Neutrophil (primary cell): Measurements from ENCODE around the gene TMEM271.

Experiments used
- H3K27ac ChIP-seq: fragments of 200-600 bp; sonication (generic); 2 replicates; pipeline ENCODE4 v1.5.1; 2016; ENCODE audit warnings: mild to moderate bottlenecking, moderate library complexity
- H3K27me3 ChIP-seq: fragments of 200-600 bp; sonication (generic); 2 replicates; pipeline ENCODE4 v1.6.0; 2016; ENCODE audit warnings: mild to moderate bottlenecking
- H3K36me3 ChIP-seq: fragments of 200-600 bp; sonication (generic); 2 replicates; pipeline ENCODE4 v1.5.1; 2017
- H3K4me1 ChIP-seq, 2 experiments: fragments of 200-600 bp in 1 of 2; sonication (generic) in 1 of 2; 1 replicate in 1 of 2; 2 replicates in 1 of 2; pipeline versions ENCODE4 v1.5.1 to v1.6.1; 2013 to 2016; ENCODE audit warnings: low read depth in 1 of 2, low read length in 1 of 2, mild to moderate bottlenecking in 1 of 2, moderate library complexity in 1 of 2; ENCODE audit not compliant: control insufficient read depth in 1 of 2, insufficient read depth in 1 of 2
- H3K4me3 ChIP-seq, 2 experiments: fragments of 200-600 bp in 1 of 2; sonication (generic) in 1 of 2; 1 replicate in 1 of 2; 2 replicates in 1 of 2; pipeline ENCODE4 v1.5.1; 2013 to 2016; ENCODE audit warnings: low read depth in 1 of 2, low read length in 1 of 2, mild to moderate bottlenecking in 1 of 2, moderate library complexity in 1 of 2
- H3K9me3 ChIP-seq: fragments of 200-600 bp; sonication (generic); 2 replicates; pipeline ENCODE4 v1.5.1; 2016
- TF ChIP-seq, protein P1 (sequence below): fragments of 200-600 bp; sonication (generic); IDR thresholded peaks from 2 replicates; pipeline ENCODE4 v1.5.1; 2016; ENCODE audit warnings: antibody characterized with exemption

Gene TMEM271

DNA sequence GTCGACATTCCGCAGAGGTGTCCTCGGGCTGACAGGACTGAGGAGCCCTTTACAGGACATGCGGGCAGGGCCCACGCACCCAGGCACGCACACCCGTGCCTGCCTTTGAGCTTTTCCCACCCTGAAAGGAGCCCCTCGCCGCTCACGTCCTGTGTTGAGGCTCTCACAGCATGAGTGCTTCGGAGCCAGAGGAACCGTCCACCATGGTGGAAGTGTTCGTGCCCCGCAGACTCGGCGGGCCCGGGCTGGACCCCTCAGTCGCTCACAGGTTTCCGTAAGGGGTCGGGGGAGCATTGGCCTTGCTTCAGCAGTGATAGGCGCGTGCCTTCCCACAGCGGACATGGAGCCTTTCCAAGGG, 40.2 kb downstream of the TMEM271 start:
- TF ChIP-seq, protein P1, sequence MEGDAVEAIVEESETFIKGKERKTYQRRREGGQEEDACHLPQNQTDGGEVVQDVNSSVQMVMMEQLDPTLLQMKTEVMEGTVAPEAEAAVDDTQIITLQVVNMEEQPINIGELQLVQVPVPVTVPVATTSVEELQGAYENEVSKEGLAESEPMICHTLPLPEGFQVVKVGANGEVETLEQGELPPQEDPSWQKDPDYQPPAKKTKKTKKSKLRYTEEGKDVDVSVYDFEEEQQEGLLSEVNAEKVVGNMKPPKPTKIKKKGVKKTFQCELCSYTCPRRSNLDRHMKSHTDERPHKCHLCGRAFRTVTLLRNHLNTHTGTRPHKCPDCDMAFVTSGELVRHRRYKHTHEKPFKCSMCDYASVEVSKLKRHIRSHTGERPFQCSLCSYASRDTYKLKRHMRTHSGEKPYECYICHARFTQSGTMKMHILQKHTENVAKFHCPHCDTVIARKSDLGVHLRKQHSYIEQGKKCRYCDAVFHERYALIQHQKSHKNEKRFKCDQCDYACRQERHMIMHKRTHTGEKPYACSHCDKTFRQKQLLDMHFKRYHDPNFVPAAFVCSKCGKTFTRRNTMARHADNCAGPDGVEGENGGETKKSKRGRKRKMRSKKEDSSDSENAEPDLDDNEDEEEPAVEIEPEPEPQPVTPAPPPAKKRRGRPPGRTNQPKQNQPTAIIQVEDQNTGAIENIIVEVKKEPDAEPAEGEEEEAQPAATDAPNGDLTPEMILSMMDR = no peak
- peaks cover 71% of the 10 kb centered on the region for H3K36me3 ChIP-seq
- H3K9me3 ChIP-seq = no peaks in the 10 kb centered on the region

DNA sequence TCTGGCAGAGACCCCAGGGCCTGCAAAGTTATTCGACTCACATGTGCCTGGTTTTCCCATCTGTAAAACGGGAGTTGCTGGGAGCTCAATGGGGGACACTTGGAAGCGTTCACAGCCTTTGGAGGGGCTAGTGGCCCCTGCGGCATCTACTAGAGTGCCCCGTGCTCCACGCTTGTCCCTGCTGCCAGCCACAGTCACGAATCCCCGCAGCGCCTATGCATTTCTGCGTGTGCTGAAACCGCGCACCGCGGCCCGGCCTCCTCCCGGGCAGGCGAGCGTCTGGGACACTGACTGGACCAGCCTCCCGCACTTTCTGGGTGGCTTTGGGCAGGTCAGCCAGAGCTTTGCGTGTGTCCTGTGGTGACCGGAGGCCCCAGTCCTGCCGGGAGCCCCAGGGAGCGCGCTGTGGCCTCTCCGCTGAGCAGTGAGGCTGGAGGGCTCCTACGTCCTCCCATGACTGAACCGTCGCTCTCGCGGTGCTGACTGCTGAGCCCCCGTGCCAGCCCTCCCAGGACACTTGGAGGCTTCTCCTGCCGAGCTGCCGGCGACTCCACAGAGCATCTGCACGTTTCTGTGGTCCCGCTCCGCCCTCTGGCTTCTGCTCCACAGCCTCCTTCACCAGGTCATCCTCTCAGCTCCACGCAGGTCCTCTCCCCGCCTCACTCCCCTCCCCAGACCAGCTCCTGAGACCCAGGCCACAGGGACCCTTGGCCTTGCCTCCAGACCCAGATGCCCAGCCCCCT, 40.7 kb downstream of the TMEM271 start:
- peaks cover 76% of the 10 kb centered on the region for H3K36me3 ChIP-seq
- TF ChIP-seq, protein P1 = no peak

More for the DNA sequence above, 40.2 kb downstream of the TMEM271 start:
- Histone ChIP-seq H3K27me3 (no peaks in the 10 kb centered on the region), H3K27ac (no peak overlapping the region), H3K4me1 (no peaks in the 10 kb centered on the region), H3K4me3 (no peak overlapping the region)

DNA sequence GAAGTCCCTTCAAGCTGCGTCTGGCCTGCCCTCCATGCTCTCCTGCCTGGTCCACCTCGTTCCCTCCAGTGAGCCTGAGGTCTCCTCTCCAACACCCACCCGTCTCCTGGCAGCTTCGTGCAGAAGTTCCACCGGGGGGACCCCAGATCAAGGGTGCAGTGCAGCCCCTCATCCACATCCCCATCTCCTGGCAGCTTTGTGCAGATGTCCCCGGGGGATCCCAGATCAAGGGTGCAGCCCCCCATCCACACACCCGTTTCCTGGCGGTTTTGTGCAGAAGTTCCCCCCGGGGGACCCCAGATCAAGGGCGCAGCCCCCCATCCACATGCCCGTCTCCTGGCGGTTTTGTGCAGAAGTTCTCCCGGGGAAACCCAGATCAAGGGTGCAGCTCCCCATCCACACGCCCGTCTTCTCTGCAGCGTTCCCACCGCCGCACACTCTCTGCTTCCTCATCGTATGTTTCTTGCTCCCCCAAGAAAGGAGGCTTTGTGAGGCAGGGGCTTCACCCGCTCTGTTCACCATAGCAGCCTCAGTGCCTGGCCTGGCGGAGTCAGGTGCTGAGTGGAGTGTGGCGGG, 41.4 kb downstream of the TMEM271 start:
- no peaks in the 10 kb centered on the region for H3K9me3 ChIP-seq
- H3K27ac ChIP-seq = no peak overlapping the region
- TF ChIP-seq, protein P1 = no peak
- H3K36me3 ChIP-seq = peaks cover 83% of the 10 kb centered on the region
- no peaks in the 10 kb centered on the region for H3K4me1 ChIP-seq
- no peak overlapping the region for H3K4me3 ChIP-seq
- H3K27me3 ChIP-seq = no peaks in the 10 kb centered on the region

More for the DNA sequence above, 40.7 kb downstream of the TMEM271 start:
- no peaks in the 10 kb centered on the region for H3K4me1 ChIP-seq
- H3K4me3 ChIP-seq = no peak overlapping the region
- H3K9me3 ChIP-seq = no peaks in the 10 kb centered on the region
- H3K27me3 ChIP-seq = no peaks in the 10 kb centered on the region
- H3K27ac ChIP-seq = no peak overlapping the region

DNA sequence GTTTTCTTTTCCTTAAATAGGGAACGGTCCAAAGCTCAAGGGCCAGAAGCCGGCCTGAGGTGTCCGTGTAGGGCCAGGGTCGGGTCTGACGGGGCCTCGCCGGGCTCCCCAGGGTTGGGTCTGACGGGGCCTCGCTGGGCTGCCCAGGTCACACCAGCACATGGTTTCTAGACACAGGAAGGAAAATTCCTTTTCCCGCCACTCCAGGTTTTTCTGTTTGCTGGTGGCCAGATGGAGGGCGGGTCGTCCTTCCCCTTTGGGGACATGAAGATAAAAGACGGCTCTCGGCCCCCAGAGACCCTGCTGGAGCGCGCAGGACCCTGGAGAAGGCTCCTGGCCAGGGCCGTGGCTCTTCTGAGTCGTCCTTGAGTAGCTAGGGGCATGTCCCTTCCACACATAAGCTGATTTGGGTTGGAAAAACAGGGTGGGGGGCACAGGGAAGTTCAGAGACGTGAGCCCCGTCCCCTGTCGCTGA, 42.0 kb downstream of the TMEM271 start:
- Histone ChIP-seq H3K27me3 (no peaks in the 10 kb centered on the region), H3K36me3 (peaks cover 87% of the 10 kb centered on the region), H3K27ac (no peak overlapping the region), H3K4me1 (no peaks in the 10 kb centered on the region), H3K9me3 (no peaks in the 10 kb centered on the region), H3K4me3 (no peak overlapping the region)
- TF ChIP-seq, protein P1 = no peak

DNA sequence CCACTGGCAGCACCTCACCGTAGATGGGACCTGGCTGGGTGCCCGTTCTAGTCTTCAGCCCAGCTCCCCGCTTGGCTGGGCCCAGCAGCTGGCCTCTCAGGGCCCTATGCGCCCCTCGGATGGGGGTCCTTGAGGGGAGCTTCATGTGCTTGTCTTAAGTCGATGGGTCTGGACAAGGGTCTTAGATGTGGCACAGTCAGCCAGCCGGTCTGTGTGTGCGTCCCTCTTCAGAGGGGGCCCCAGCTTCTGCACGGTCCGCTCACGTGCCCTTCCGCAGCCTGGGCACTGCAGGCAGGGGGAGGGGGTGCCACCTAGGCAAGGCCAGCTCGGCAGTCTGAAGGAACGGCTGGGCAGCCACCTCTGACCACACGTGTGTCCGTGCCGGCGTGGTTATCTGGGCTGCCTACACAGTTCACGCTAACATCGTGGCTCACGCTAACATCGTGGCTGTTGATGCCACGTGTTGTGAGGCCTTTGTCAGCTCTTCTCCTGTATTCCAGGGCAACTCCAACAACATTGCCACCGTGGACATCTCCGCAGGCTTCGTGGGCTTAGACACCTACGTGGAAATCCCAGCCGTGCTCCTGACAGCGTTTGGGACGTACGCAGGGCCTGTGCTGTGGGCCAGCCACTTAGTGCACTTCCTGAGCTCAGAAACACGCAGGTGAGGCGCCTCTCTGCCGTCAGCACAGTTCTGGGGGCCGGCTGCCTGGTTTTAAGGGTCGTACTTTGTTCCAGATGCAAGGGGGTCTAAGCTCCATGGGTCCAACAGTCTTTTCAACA, 42.6 kb downstream of the TMEM271 start:
- H3K36me3 ChIP-seq = peaks cover 94% of the 10 kb centered on the region
- H3K4me3 ChIP-seq = no peak overlapping the region
- TF ChIP-seq, protein P1 = no peak
- H3K27ac ChIP-seq = no peak overlapping the region
- H3K9me3 ChIP-seq = no peaks in the 10 kb centered on the region
- H3K27me3 ChIP-seq = no peaks in the 10 kb centered on the region
- H3K4me1 ChIP-seq = no peaks in the 10 kb centered on the region
